ENCODE data around the gene CPA4. TPM values are rescaled to one million over a fixed set of nuclear protein-coding genes. Genes with fewer than 3 reads are reported as not detected.
A peak's percentile ranks its signal among the peaks of the same experiment; 100 is the strongest.

The CPA4 gene
- total and polyA plus RNA-seq, 2 donors = 3.8 TPM; not detected in 1

DNA sequence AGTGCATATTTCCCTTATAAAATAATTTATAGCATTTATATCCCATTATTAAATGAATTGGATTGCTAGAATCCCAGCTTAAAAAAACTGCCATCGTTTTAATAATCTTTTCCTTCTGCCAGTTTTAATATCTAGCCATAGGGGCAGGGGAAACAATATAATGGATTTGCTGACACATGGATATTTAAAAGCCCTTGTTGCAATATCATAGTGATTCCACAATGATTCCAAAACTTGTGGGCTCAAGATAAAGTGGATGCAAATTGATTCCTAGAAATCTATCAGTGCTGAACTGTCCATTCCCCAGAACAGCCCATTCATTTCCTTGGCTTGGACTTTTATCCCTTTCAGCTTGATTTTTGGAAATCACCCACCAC is 23.7 kb upstream of the CPA4 start:
- Histone ChIP-seq H3K36me3 (ENCODE audit: insufficient read depth) (no peaks in the 10 kb centered on the region), H3K4me1 (ENCODE audit: insufficient read depth) (no peaks in the 10 kb centered on the region), H3K27ac (ENCODE audit: low read depth) (no peak overlapping the region), H3K4me3 (ENCODE audit: low read depth, low read length) (no peak overlapping the region)
- DNase-seq (ENCODE audit: extremely low spot score) = no peak
- 71% methylated on average over 1 of the region's 1 CpG for WGBS

- Histone ChIP-seq H3K4me3 (ENCODE audit: low read depth, low read length) (no peak overlapping the region), H3K27ac (ENCODE audit: low read depth) (no peak overlapping the region), H3K36me3 (ENCODE audit: insufficient read depth) (no peaks in the 10 kb centered on the region), H3K4me1 (ENCODE audit: insufficient read depth) (no peaks in the 10 kb centered on the region)
- WGBS = 93% methylated on average over 12 of the region's 12 CpGs
- DNase-seq (ENCODE audit: extremely low spot score) = no peak
These were observed 21.8 kb upstream of the CPA4 start for GRCh38 chr7:130270947-130271800.

- Histone ChIP-seq H3K27ac (ENCODE audit: low read depth) (no peak overlapping the region), H3K4me1 (ENCODE audit: insufficient read depth) (no peaks in the 10 kb centered on the region), H3K4me3 (ENCODE audit: low read depth, low read length) (peak overlapping the region; percentile 2), H3K36me3 (ENCODE audit: insufficient read depth) (no peaks in the 10 kb centered on the region)
- WGBS = 47% methylated on average over 23 of the region's 23 CpGs
- DNase-seq (ENCODE audit: extremely low spot score) = no peak
These were observed 20.4 kb upstream of the CPA4 start for GRCh38 chr7:130272381-130273080.

GRCh38 chr7:130273081-130273932 is 19.7 kb upstream of the CPA4 start:
- 6% methylated on average over 25 of the region's 25 CpGs for WGBS
- peak; percentile 93 for DNase-seq (ENCODE audit: extremely low spot score)
- H3K4me1 ChIP-seq (ENCODE audit: insufficient read depth) = no peaks in the 10 kb centered on the region

DNA sequence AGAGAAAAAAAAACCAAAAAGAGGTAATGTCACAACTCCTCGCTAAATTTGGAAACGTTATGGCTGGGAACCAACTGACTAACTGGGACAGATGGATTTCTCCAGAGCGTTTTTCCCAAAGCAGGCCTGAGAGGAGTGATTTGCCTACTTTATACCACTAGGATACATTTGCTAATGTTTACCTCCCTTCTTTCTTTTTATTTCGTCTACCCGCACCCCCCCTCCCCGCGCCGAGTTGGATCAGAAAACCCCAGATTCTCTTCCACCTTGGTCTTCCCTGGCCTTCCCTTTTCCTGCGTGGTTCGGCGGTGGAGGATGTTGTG is 19.1 kb upstream of the CPA4 start:
- WGBS = 18% methylated on average over 11 of the region's 11 CpGs
- Histone ChIP-seq H3K4me3 (ENCODE audit: low read depth, low read length) (no peak overlapping the region), H3K36me3 (ENCODE audit: insufficient read depth) (no peaks in the 10 kb centered on the region), H3K27ac (ENCODE audit: low read depth) (peak overlapping the region; percentile 47), H3K4me1 (ENCODE audit: insufficient read depth) (no peaks in the 10 kb centered on the region)
- DNase-seq (ENCODE audit: extremely low spot score) = peak; percentile 53

More at GRCh38 chr7:130273081-130273932, 19.7 kb upstream of the CPA4 start:
- Histone ChIP-seq H3K27ac (ENCODE audit: low read depth) (no peak overlapping the region), H3K4me3 (ENCODE audit: low read depth, low read length) (peak overlapping the region; percentile 2), H3K36me3 (ENCODE audit: insufficient read depth) (no peaks in the 10 kb centered on the region)

- Histone ChIP-seq H3K4me1 (ENCODE audit: insufficient read depth) (no peaks in the 10 kb centered on the region), H3K4me3 (ENCODE audit: low read depth, low read length) (no peak overlapping the region)
These were observed 18.7 kb upstream of the CPA4 start for GRCh38 chr7:130274296-130274695.

DNA sequence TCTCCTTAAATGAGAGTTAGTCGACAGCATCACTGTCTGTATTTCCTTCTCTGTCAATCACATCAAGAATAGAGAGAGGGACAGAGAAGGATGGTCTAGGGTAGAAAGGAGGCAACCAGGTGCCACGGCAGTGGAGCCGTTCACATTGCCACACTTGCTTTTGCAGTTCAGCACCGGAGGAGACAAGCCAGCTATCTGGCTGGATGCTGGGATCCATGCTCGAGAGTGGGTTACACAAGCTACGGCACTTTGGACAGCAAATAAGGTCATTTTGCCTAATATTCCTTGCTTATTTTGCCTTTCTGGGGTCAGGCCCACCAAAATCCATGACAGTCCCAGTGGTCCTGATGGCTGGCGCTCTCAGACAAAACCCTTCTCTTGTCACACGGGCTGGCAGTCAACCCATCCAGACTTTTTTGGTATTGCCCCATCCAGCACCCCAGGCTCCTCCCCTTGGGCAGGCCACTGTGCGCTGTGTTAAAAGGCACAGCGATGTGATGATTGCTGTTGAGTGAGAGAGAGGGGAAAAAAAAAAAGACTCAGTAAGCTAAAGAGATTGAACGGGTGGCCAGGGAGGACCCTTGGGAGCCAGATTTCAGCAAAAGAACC is 17.9 kb upstream of the CPA4 start:
- Histone ChIP-seq H3K4me3 (ENCODE audit: low read depth, low read length) (no peak overlapping the region), H3K27ac (ENCODE audit: low read depth) (no peak overlapping the region), H3K4me1 (ENCODE audit: insufficient read depth) (no peaks in the 10 kb centered on the region), H3K36me3 (ENCODE audit: insufficient read depth) (no peaks in the 10 kb centered on the region)
- DNase-seq (ENCODE audit: extremely low spot score) = no peak
- 54% methylated on average over 11 of the region's 11 CpGs for WGBS

More at GRCh38 chr7:130274296-130274695, 18.7 kb upstream of the CPA4 start:
- WGBS = 19% methylated on average over 1 of the region's 1 CpG
- Histone ChIP-seq H3K27ac (ENCODE audit: low read depth) (peak overlapping the region; percentile 47), H3K36me3 (ENCODE audit: insufficient read depth) (no peaks in the 10 kb centered on the region)
- no peak for DNase-seq (ENCODE audit: extremely low spot score)

GRCh38 chr7:130275826-130276297 is 17.1 kb upstream of the CPA4 start:
- Histone ChIP-seq H3K36me3 (ENCODE audit: insufficient read depth) (no peaks in the 10 kb centered on the region), H3K27ac (ENCODE audit: low read depth) (no peak overlapping the region), H3K4me1 (ENCODE audit: insufficient read depth) (no peaks in the 10 kb centered on the region), H3K4me3 (ENCODE audit: low read depth, low read length) (no peak overlapping the region)
- WGBS = 62% methylated on average over 5 of the region's 5 CpGs
- DNase-seq (ENCODE audit: extremely low spot score) = no peak

GRCh38 chr7:130276796-130277762 is 15.9 kb upstream of the CPA4 start:
- no peak overlapping the region for H3K27ac ChIP-seq (ENCODE audit: low read depth)
- H3K4me3 ChIP-seq (ENCODE audit: low read depth, low read length) = no peak overlapping the region
- no peaks in the 10 kb centered on the region for H3K36me3 ChIP-seq (ENCODE audit: insufficient read depth)
- WGBS = 79% methylated on average over 10 of the region's 10 CpGs
- H3K4me1 ChIP-seq (ENCODE audit: insufficient read depth) = no peaks in the 10 kb centered on the region
- no peak for DNase-seq (ENCODE audit: extremely low spot score)

DNA sequence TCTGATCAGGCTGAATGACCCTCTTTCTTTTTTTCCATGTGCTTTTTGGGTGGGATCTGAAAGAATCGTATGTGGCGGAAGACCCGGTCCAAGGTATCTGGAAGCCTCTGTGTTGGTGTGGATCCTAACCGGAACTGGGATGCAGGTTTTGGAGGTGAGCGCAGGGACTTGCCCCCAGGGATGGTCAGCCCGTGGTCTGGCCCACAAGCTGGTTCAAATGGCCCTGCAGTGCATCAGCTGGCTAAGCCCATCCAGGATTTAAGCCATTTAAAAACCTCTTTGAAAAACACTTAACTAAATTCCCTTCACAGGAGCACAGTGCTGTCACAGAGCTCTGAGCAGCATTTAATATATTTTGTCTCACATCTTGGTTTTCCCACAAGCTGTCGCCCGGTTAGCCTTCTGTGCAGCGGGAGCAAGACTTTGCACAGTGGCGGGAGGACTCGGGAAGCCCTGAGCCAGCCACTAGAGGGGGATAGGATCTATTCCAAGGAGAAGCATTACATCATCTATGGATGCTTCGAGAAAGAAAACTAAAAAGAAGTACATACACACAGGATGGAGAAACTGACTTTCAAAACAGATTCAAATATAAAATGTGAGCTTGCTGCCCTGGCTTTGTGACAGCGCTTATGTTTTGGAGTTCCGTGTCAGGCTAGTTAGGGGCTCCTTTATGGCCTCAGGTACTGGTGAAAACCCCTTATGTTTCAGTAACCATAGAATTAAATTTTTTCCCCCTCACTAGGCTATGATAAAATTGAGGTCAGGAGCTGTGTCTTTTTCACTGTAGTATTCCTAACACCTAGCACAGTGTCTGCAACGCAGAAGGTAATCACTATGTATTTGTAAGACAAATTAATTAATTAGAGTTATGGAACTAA is 15.0 kb upstream of the CPA4 start:
- Histone ChIP-seq H3K27ac (ENCODE audit: low read depth) (no peak overlapping the region), H3K4me1 (ENCODE audit: insufficient read depth) (no peaks in the 10 kb centered on the region), H3K4me3 (ENCODE audit: low read depth, low read length) (no peak overlapping the region), H3K36me3 (ENCODE audit: insufficient read depth) (no peaks in the 10 kb centered on the region)
- DNase-seq (ENCODE audit: extremely low spot score) = no peak
- WGBS = 56% methylated on average over 15 of the region's 15 CpGs

- no peaks in the 10 kb centered on the region for H3K36me3 ChIP-seq (ENCODE audit: insufficient read depth)
- H3K4me3 ChIP-seq (ENCODE audit: low read depth, low read length) = no peak overlapping the region
- H3K27ac ChIP-seq (ENCODE audit: low read depth) = no peak overlapping the region
- H3K4me1 ChIP-seq (ENCODE audit: insufficient read depth) = no peaks in the 10 kb centered on the region
- peak; percentile 83 for DNase-seq (ENCODE audit: extremely low spot score)
These were observed 14.1 kb upstream of the CPA4 start for GRCh38 chr7:130278860-130279259.

DNA sequence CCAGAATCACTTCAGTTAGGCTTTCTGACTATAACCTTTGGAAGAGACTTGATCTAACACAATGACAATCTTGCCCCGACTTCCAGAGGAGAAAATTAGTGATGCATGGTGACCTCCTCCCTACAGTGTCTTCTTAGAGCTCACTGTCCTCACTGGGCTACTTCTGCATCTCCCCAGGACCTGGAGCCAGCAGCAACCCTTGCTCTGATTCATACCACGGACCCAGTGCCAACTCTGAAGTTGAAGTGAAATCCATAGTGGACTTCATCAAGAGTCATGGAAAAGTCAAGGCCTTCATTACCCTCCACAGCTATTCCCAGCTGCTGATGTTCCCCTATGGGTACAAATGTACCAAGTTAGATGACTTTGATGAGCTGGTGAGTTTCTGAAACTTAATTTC is 13.7 kb upstream of the CPA4 start:
- 78% methylated on average over 2 of the region's 2 CpGs for WGBS
- H3K4me1 ChIP-seq (ENCODE audit: insufficient read depth) = no peaks in the 10 kb centered on the region
- H3K27ac ChIP-seq (ENCODE audit: low read depth) = no peak overlapping the region
- DNase-seq (ENCODE audit: extremely low spot score) = no peak
- H3K36me3 ChIP-seq (ENCODE audit: insufficient read depth) = no peaks in the 10 kb centered on the region
- no peak overlapping the region for H3K4me3 ChIP-seq (ENCODE audit: low read depth, low read length)

Measured in urinary bladder (tissue), 4 donors.